HEK293 (cell line): ENCODE data around the gene C17orf100.

ENCODE experiments used
- CTCF ChIP-seq: fragments of 450-650 bp; formaldehyde crosslinking; IDR thresholded peaks from 2 replicates; pipeline ENCODE4 v1.5.1; 2016; ENCODE audit warnings: missing biosample characterization, missing genetic modification characterization
- KLF17 ChIP-seq: fragments of 450-650 bp; formaldehyde crosslinking; IDR thresholded peaks from 2 replicates; pipeline ENCODE4 v1.5.1; 2016; ENCODE audit warnings: missing biosample characterization, missing genetic modification characterization
- ZNF561 ChIP-seq: fragments of 450-650 bp; IDR thresholded peaks from 2 replicates; pipeline ENCODE4 v1.5.1; 2018; ENCODE audit warnings: missing biosample characterization, missing genetic modification characterization, borderline replicate concordance
- ZNF747 ChIP-seq: fragments of 450-650 bp; formaldehyde crosslinking; IDR thresholded peaks from 2 replicates; pipeline ENCODE4 v1.5.1; 2016; ENCODE audit warnings: missing biosample characterization, missing genetic modification characterization

- TF ChIP-seq KLF17 = no peak
- no peak for TF ChIP-seq CTCF (tag by site-specific recombination)
- no peak for TF ChIP-seq ZNF561 (tag by site-specific recombination)
- TF ChIP-seq ZNF747 (tag by site-specific recombination) = no peak
Measured at GRCh38 chr17:6691546-6691945, 40.0 kb downstream of the C17orf100 start.
